Mucosa of rectum (tissue), 2 donors: ENCODE measurements around the gene SRSF9.

Source experiments
- H3K27ac ChIP-seq, 2 donors: one replicate each; pipeline ENCODE4 v1.7.0; 2013; ENCODE audit warnings: inconsistent platforms in 2 of 2, low read depth in 2 of 2, low read length in 2 of 2
- H3K27me3 ChIP-seq, 2 donors: one replicate each; pipeline ENCODE4 v1.7.0; 2013; ENCODE audit warnings: low read length in 2 of 2; ENCODE audit not compliant: control insufficient read depth in 2 of 2, insufficient read depth in 2 of 2
- H3K36me3 ChIP-seq, 2 donors: one replicate each; pipeline ENCODE4 v1.7.0; 2013; ENCODE audit warnings: low read length in 2 of 2; ENCODE audit not compliant: control insufficient read depth in 2 of 2, insufficient read depth in 2 of 2
- H3K4me1 ChIP-seq, 2 donors: one replicate each; pipeline ENCODE4 v1.7.0; 2013; ENCODE audit warnings: low read length in 2 of 2, mild to moderate bottlenecking in 1 of 2; ENCODE audit not compliant: control insufficient read depth in 2 of 2, insufficient read depth in 2 of 2
- H3K4me3 ChIP-seq, 2 donors: one replicate each; pipeline ENCODE4 v1.7.0; 2013; ENCODE audit warnings: low read length in 2 of 2
- H3K9ac ChIP-seq, 2 donors: one replicate each; pipeline ENCODE4 v1.7.0; 2013; ENCODE audit warnings: low read length in 2 of 2, low read depth in 1 of 2, mild to moderate bottlenecking in 1 of 2
- H3K9me3 ChIP-seq, 2 donors: one replicate each; pipeline ENCODE4 v1.7.0; 2013; ENCODE audit warnings: low read length in 2 of 2; ENCODE audit not compliant: control insufficient read depth in 2 of 2
- donor health status: healthy.
- donor health status: Normal muscosa, but diverticular disease.

Gene SRSF9

GRCh38 chr12:120468325-120468820 is 1.2 kb downstream of the SRSF9 start:
- Histone ChIP-seq H3K27ac (peak overlapping the region; percentile 86 to 88), H3K9ac (peak overlapping the region; percentile 76 to 93), H3K27me3 (no peaks in the 10 kb centered on the region), H3K9me3 (no peaks in the 10 kb centered on the region), H3K4me1 (peaks cover 11 to 17% of the 10 kb centered on the region in 2 donors), H3K36me3 (peaks cover 20 to 25% of the 10 kb centered on the region in 2 donors), H3K4me3 (peak overlapping the region; percentile 85 to 94)

- H3K4me3 ChIP-seq: no peak overlapping the region
- peaks cover 29 to 35% of the 10 kb centered on the region in 2 donors for H3K36me3 ChIP-seq
- peaks cover 11 to 17% of the 10 kb centered on the region in 2 donors for H3K4me1 ChIP-seq
- H3K9me3 ChIP-seq: no peaks in the 10 kb centered on the region
- H3K27ac ChIP-seq: no peak overlapping the region
- H3K9ac ChIP-seq: no peak overlapping the region
- no peaks in the 10 kb centered on the region for H3K27me3 ChIP-seq
Measured at GRCh38 chr12:120467439-120467838, 2.1 kb downstream of the SRSF9 start.

DNA sequence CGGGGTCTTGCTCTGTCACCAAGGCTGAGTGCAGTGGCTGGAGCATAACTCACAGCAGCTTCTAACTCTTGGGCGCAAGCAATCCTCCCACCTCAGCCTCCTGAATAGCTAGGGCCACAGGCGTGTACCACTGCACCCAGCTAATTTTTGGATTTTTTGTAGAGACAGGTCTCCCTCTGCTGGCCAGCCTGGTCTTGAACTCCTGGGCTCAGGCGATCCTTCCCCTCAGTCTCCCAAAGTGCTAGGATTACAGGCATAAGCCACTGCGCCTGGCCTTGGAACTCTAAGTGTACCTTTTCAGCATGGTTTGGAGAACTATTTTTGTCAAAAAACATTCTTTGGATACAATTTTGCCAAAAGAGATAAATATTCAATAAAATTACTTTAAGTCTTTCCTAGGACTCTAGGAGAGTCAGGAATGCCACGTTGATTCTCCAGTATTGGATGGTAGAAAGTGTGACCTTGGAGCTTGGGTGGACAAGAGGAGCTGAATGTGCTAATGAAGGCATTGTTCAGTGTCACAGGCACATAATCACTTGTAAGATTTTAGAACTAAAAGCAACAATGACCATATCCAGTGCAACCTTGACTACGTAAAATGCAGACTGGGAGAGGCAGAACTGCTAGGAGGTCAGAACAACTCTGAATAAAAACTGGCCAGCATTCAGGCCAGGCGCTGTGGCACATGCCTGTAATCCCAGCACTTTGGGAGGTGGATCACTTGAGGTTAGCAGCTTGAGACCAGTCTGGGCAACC is 2.8 kb downstream of the SRSF9 start:
- Histone ChIP-seq H3K9ac (no peak overlapping the region), H3K4me1 (peaks cover 11 to 17% of the 10 kb centered on the region in 2 donors), H3K27ac (no peak overlapping the region), H3K36me3 (peaks cover 36 to 41% of the 10 kb centered on the region in 2 donors), H3K27me3 (no peaks in the 10 kb centered on the region), H3K9me3 (no peaks in the 10 kb centered on the region), H3K4me3 (no peak overlapping the region)

GRCh38 chr12:120465756-120466155 is 3.8 kb downstream of the SRSF9 start:
- no peaks in the 10 kb centered on the region for H3K9me3 ChIP-seq
- H3K4me1 ChIP-seq: peaks cover 11 to 17% of the 10 kb centered on the region in 2 donors
- no peak overlapping the region for H3K27ac ChIP-seq
- H3K4me3 ChIP-seq: no peak overlapping the region
- H3K27me3 ChIP-seq: no peaks in the 10 kb centered on the region
- no peak overlapping the region for H3K9ac ChIP-seq
- peaks cover 43 to 48% of the 10 kb centered on the region in 2 donors for H3K36me3 ChIP-seq

DNA sequence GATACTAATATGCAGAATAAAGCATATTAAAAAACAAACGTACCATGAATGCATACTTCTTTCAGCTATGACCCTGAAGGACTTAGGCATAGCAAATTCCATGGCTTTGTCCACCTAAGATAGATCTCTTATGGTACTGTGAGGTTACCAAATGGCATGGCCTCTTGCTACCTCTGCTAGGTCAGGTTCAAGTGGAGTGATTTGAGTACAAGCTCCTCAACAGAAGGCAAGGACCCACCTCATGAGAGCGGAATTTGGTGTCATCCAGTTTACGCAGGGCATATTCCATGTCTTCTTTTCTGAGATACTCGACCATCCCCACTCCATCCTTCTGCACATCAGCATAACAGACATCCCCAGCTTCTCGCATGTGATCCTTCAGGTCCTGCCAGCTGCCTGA is 5.8 kb downstream of the SRSF9 start:
- Histone ChIP-seq H3K4me1 (peaks cover 3 to 10% of the 10 kb centered on the region in 2 donors), H3K9me3 (no peaks in the 10 kb centered on the region), H3K9ac (no peak overlapping the region), H3K27ac (no peak overlapping the region), H3K36me3 (peaks cover 56 to 61% of the 10 kb centered on the region in 2 donors), H3K27me3 (no peaks in the 10 kb centered on the region), H3K4me3 (no peak overlapping the region)

DNA sequence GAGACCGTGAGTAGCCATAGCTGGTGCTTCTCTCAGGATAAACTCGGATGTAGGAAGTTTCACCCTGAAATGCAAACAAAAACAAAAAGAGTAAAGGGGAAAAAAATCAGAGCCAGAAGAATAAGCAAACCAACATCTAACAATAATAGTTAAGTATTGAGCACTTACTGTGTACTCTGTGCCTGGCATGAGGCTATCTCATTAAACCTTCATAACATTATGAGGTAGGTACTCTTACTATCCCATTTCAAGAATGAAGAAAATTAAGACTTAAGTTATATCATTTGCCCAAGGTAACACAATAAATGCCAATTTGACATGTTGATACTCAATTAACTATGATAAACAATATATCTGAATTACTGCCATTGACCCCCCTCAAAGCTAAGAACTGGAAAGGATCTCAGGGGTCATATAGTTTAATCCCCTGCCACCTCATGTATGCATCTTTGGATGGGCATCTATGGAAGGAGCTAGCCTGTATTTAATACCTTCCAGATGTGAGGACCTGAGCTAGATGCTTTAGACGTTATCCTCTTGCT is 7.4 kb downstream of the SRSF9 start:
- peaks cover 0 to 3% of the 10 kb centered on the region in 2 donors for H3K4me1 ChIP-seq
- H3K27ac ChIP-seq: no peak overlapping the region
- H3K9me3 ChIP-seq: no peaks in the 10 kb centered on the region
- H3K27me3 ChIP-seq: no peaks in the 10 kb centered on the region
- peaks cover 62 to 73% of the 10 kb centered on the region in 2 donors for H3K36me3 ChIP-seq
- H3K9ac ChIP-seq: no peak overlapping the region
- H3K4me3 ChIP-seq: no peak overlapping the region

- H3K9ac ChIP-seq: no peak overlapping the region
- no peak overlapping the region for H3K4me3 ChIP-seq
- H3K27me3 ChIP-seq: no peaks in the 10 kb centered on the region
- no peaks in the 10 kb centered on the region for H3K4me1 ChIP-seq
- no peaks in the 10 kb centered on the region for H3K9me3 ChIP-seq
- no peak overlapping the region for H3K27ac ChIP-seq
- peaks cover 74 to 82% of the 10 kb centered on the region in 2 donors for H3K36me3 ChIP-seq
Measured at GRCh38 chr12:120460157-120460556, 9.4 kb downstream of the SRSF9 start.

DNA sequence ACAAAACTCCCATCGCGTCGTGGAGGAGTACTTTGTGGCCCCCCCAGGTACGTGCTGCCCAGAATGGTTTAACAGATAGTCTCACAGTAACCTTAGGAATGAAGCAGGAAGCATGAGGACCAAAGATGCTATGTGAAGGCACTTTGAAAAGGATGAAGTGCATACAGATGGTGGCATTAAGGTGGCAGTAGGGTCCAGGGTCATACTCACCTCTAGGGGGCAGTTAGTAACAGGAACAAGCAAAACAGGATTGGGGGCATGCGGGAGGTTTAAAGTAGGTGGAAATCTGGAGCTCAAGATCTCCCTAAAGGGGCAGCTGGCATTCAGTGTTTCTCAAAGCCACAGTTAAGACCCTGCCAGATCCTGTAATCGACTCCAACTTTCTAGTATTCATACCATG is 12.4 kb downstream of the SRSF9 start:
- Histone ChIP-seq H3K9me3 (no peaks in the 10 kb centered on the region), H3K4me1 (no peaks in the 10 kb centered on the region), H3K4me3 (no peak overlapping the region), H3K36me3 (peaks cover 45 to 61% of the 10 kb centered on the region in 2 donors), H3K27me3 (no peaks in the 10 kb centered on the region), H3K27ac (no peak overlapping the region), H3K9ac (no peak overlapping the region)

DNA sequence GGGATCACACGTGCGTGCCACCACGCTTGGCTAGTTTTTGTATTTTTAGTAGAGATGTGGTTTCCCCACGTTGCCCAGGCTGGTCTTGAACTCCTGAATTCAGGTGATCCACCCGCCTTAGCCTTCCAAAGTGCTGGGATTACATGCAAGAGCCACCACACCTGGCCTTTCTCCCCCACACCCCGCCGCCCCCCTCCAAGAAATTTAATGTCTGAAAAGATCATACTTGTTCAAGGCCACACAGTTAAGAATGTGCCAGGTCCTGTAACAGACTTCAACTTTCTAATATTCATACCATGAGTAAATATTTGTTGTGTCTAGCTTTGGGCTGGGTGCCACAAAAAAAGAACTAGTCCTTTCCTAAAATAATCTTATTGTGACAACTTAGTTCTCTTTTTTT is 14.2 kb downstream of the SRSF9 start:
- Histone ChIP-seq H3K36me3 (peaks cover 37 to 53% of the 10 kb centered on the region in 2 donors), H3K27ac (no peak overlapping the region), H3K4me3 (no peak overlapping the region)

DNA sequence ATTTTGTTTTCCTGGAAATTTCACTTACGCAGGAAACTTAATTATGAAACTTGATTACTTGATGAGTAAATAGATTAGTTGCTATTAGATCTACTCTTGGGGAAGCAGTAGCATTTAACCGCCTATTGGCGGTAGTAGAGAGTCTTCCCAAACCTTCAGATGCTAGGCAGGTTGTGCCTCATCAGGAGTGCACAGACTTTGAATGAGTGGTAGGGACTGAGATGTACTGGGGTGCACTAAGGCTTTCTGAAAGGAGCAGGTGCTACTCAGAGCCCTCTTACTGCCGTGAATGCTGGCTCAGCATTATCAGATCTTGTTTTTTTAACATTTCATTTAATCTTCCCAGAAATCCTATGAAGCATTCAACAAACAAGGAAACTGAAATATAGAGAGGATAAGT is 15.6 kb downstream of the SRSF9 start:
- Histone ChIP-seq H3K27ac (no peak overlapping the region), H3K4me1 (no peaks in the 10 kb centered on the region), H3K27me3 (no peaks in the 10 kb centered on the region), H3K4me3 (no peak overlapping the region), H3K36me3 (peaks cover 27 to 43% of the 10 kb centered on the region in 2 donors), H3K9ac (no peak overlapping the region), H3K9me3 (no peaks in the 10 kb centered on the region)

More for the DNA sequence above, 14.2 kb downstream of the SRSF9 start:
- no peaks in the 10 kb centered on the region for H3K27me3 ChIP-seq
- no peak overlapping the region for H3K9ac ChIP-seq
- no peaks in the 10 kb centered on the region for H3K4me1 ChIP-seq
- no peaks in the 10 kb centered on the region for H3K9me3 ChIP-seq
